Measurements from ENCODE around the gene ZSWIM5.

ZSWIM5 gene

DNA sequence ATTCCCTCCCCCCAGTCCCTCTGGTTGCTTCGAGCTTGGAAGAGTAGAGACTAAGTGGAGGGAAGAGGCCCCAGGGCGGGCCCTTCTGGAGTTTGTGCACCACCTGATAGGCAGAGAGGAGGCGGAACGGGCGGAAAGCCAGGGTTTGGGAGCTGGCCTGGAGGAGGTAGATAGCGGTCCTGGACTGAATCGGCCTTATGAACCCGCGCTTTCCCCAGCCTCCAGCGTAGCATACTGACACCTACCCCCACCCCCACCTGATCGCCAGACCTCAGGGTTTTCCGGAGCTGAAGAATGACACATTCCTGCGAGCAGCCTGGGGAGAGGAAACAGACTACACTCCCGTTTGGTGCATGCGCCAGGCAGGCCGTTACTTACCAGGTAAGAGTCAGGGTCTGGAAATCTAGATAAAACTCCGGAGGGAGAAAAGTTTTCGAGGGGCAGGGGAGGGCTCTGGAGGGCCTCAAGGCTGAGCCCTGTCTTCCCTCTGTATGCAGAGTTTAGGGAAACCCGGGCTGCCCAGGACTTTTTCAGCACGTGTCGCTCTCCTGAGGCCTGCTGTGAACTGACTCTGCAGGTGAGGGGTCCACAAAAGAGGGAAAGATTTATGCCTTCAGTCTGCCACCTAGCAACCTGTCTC, 193.6 kb downstream of the ZSWIM5 start:
- no peak for TF ChIP-seq CTCF (IDR thresholded peaks at IDR 0.05; ENCODE audit: extremely low read depth, missing control alignments)
- DNase-seq (ENCODE audit: low spot score): peak; percentile 38

DNA sequence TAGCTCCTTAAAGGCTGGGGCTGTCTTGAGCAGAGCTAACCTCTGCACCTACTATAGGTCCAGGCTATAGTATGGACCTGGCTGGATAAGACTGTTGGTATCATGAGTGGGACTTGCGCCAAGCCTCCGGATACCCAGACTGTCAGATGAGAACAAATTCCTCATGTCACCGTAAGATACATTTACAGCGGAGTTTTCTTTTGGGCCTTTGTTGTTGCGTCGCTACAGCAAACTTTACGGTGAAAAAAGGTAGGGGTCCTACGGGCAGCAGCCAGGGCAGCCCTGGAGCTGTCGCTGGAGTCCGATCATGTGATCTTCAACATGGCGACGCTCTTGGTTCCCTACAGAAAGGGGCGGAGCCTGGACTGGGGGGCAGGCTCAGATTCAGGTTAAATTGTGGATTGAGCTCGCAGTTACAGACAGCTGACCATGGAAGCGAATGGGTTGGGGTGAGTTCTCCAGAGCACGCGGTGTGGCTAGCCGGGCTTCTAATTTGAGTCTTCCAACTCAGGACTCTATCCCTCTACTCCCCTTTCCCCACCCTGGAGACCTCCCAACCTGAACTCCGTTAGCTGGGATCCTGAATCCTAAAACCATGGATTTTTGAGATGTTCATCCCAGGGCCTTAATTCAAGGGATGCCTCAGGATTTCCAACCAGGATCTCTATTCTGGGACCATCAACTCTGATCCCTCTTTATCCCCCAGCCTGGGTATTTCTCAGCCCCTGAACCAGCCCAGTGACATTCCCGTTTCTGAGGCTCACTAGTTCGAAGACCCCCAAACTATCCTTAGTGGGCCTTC, 194.4 kb downstream of the ZSWIM5 start, which contains the start of gene UROD:
Gene UROD (plus strand): TSS at position 418 of the 802 bp plus-strand sequence. CDS start 12 bp downstream, at position 430.
- TF ChIP-seq CTCF (IDR thresholded peaks at IDR 0.05; ENCODE audit: extremely low read depth, missing control alignments): no peak
- peak; percentile 94 for DNase-seq (ENCODE audit: low spot score)

DNA sequence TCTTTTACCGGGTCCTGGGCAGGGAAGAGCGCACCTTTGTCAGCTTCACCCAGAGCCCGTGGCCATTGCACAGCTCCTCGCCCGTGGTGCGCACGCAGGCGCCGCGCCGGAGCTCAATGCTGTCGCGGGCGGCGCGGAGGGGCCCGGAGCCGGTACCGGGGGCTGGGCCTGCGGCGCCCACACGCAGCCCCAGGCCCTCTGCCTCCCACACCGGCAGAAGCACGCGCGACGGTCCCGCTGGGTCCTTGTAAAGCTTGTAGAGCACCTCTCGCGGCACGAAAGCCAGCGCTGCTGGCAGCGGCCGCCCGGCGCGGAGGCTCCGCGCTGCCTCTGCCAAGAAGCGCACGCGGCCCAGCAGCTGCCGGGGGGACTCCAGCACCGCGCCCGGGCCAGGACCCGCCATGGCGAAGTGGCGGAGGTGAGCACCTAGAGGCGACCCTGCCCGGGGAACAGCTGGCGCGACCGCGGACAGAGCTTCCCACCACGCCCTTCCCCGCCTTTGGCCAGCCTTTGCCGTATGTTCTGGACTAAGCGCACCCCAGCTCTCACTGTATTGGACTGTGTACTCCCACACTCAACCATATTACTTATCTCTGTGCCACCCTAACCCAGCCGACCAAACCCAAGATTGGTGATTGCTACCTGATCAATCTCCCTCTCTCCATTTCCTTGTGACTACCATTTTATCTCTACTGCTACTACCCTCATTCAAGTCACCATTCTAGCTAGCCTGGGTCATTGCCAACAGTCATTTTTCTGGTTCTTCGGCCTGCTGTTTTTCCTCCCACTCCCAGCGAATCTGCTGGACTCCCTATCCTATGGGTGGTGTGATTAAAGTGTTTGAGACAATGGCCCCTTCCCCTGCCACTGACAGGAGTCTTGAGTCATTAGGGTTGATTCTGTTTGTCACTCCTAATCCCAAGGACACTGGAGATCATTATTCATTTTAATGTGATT, 195.3 kb downstream of the ZSWIM5 start, which contains the start of gene HECTD3:
Gene HECTD3 (minus strand): TSS at position 470 of the 957 bp plus-strand sequence. CDS start 67 bp downstream, at position 403.
- peak; percentile 90 for DNase-seq (ENCODE audit: low spot score)
- no peak for TF ChIP-seq CTCF (IDR thresholded peaks at IDR 0.05; ENCODE audit: extremely low read depth, missing control alignments)

DNA sequence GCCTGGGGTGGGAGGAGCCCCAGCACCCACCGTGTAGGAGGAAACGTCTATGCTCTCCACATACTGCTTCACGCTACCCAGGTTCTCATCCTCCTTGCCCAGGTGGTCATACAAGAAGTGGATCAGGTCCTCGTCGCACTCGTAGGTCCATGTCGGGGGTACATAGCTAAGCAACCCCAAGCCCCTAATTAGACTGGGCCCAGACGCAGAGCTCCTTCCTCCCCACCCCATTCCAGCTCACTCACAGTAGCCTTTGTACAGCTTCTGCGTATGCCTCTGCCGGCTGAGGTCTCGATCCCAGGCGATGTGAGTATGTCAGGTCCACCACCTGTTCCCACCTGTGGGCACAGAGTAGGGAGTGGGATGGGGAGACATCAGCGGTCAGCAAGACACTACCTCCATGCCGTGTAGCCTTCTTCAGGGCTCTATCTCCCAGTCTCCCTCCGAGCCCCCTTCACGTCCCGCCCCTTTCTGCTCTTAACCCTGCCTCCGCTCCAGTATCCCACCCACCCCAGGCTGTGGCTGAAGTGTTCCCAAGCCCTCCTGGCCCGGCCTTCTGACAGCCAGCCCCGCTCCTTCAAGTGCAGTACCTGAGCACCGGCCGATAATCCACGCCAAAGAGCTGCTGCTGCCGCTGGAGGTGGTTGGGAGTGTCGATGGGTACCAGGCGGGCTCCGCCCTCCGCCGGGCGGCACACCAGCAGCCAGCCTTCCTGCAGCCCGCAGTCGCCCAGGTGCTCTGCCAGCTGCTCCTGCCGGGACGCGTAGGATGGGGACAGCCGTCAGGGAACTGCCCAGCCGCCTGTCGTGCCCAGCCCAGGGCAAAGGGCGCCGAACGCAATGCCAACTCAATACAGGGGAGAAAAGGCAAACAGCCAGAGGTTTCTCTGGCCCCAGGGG, 196.2 kb downstream of the ZSWIM5 start:
- TF ChIP-seq CTCF (IDR thresholded peaks at IDR 0.05; ENCODE audit: extremely low read depth, missing control alignments): no peak
- DNase-seq (ENCODE audit: low spot score): no peak

GRCh38 chr1:45009296-45009865, 197.0 kb downstream of the ZSWIM5 start:
- no peak for TF ChIP-seq CTCF (IDR thresholded peaks at IDR 0.05; ENCODE audit: extremely low read depth, missing control alignments)

GRCh38 chr1:45008516-45008915, 197.9 kb downstream of the ZSWIM5 start:
- no peak for DNase-seq (ENCODE audit: low spot score)
- TF ChIP-seq CTCF (IDR thresholded peaks at IDR 0.05; ENCODE audit: extremely low read depth, missing control alignments): no peak

More at GRCh38 chr1:45009296-45009865, 197.0 kb downstream of the ZSWIM5 start:
- no peak for DNase-seq (ENCODE audit: low spot score)

Data from GM20000 (cell line).